HEK293 (cell line): ENCODE data around the gene YWHAQ.

Experiments used
- CTCF ChIA-PET: fragments of 350-600 bp; formaldehyde crosslinking; extraction: SDS; loops from one replicate; lab custom pipeline; 2021; ENCODE audit warnings: antibody characterized with exemption; lab: Yijun Ruan, JAX
- POLR2A ChIA-PET: fragments of 300-600 bp; formaldehyde crosslinking; extraction: SDS; loops from one replicate; lab custom pipeline; 2020; ENCODE audit warnings: antibody characterized with exemption, inconsistent platforms; lab: Yijun Ruan, JAX
- H3K27ac ChIP-seq: fragments of 200-500 bp; sonication (Bioruptor generic); 2 replicates; pipeline ENCODE4 v1.5.1; 2014; ENCODE audit warnings: low read depth, low read length, control low read depth, inconsistent platforms; ENCODE audit errors: extremely low read depth
- H3K36me3 ChIP-seq, 2 experiments: fragments of 200-500 bp in 1 of 2; sonication (Bioruptor generic) in 1 of 2; 1 replicate in 1 of 2; 2 replicates in 1 of 2; pipeline ENCODE4 v1.5.1; 2014 to 2017; ENCODE audit warnings: inconsistent platforms in 2 of 2, low read length in 2 of 2; ENCODE audit not compliant: control insufficient read depth in 2 of 2, insufficient read depth in 1 of 2
- H3K4me1 ChIP-seq: fragments of 200-500 bp; sonication (Bioruptor generic); 2 replicates; pipeline ENCODE4 v1.5.1; 2014; ENCODE audit warnings: mild to moderate bottlenecking, low read length, inconsistent platforms; ENCODE audit not compliant: control insufficient read depth, insufficient read depth
- H3K4me3 ChIP-seq: 2 replicates; pipeline ENCODE4 v1.5.1; 2011; ENCODE audit warnings: low read depth, mild to moderate bottlenecking, control low read depth, low read length, moderate library complexity
- H3K9me3 ChIP-seq: fragments of 200-500 bp; sonication (Bioruptor generic); 2 replicates; pipeline ENCODE4 v1.5.1; 2014; ENCODE audit warnings: low read depth, low read length, inconsistent platforms; ENCODE audit not compliant: control insufficient read depth, insufficient read depth
- GFI1B ChIP-seq: fragments of 450-650 bp; formaldehyde crosslinking; IDR thresholded peaks from 2 replicates; pipeline ENCODE4 v1.5.1; 2016; ENCODE audit warnings: missing biosample characterization, missing genetic modification characterization
- GLI4 ChIP-seq: fragments of 450-650 bp; formaldehyde crosslinking; IDR thresholded peaks from 2 replicates; pipeline ENCODE4 v1.5.1; 2016; ENCODE audit warnings: missing biosample characterization, missing genetic modification characterization
- KLF9 ChIP-seq: fragments of 450-650 bp; formaldehyde crosslinking; IDR thresholded peaks from 2 replicates; pipeline ENCODE4 v1.5.1; 2016; ENCODE audit warnings: missing biosample characterization, missing genetic modification characterization, low read depth
- PRDM6 ChIP-seq: fragments of 450-650 bp; formaldehyde crosslinking; IDR thresholded peaks from 2 replicates; pipeline ENCODE4 v1.5.1; 2017; ENCODE audit warnings: missing biosample characterization, missing genetic modification characterization
- SCRT2 ChIP-seq: fragments of 450-650 bp; formaldehyde crosslinking; IDR thresholded peaks from 2 replicates; pipeline ENCODE4 v1.5.1; 2016; ENCODE audit warnings: missing biosample characterization, missing genetic modification characterization
- ZNF148 ChIP-seq: fragments of 450-650 bp; formaldehyde crosslinking; IDR thresholded peaks from 2 replicates; pipeline ENCODE4 v1.5.0; 2017; ENCODE audit warnings: missing biosample characterization, missing genetic modification characterization, borderline replicate concordance
- ZNF157 ChIP-seq: fragments of 450-650 bp; formaldehyde crosslinking; IDR thresholded peaks from 2 replicates; pipeline ENCODE4 v1.5.1; 2016; ENCODE audit warnings: missing biosample characterization, missing genetic modification characterization
- ZNF16 ChIP-seq: fragments of 450-650 bp; formaldehyde crosslinking; IDR thresholded peaks from 2 replicates; pipeline ENCODE4 v1.5.1; 2016; ENCODE audit warnings: low read depth, missing biosample characterization, missing genetic modification characterization
- ZNF214 ChIP-seq: fragments of 450-650 bp; formaldehyde crosslinking; IDR thresholded peaks from 2 replicates; pipeline ENCODE4 v1.5.1; 2017; ENCODE audit warnings: missing biosample characterization, mild to moderate bottlenecking, missing genetic modification characterization, borderline replicate concordance
- ZNF341 ChIP-seq: fragments of 450-650 bp; formaldehyde crosslinking; IDR thresholded peaks from 2 replicates; pipeline ENCODE4; 2016; ENCODE audit warnings: low read depth, missing biosample characterization, missing genetic modification characterization
- ZNF37A ChIP-seq: fragments of 450-650 bp; IDR thresholded peaks from 2 replicates; pipeline ENCODE4 v1.5.1; 2018; ENCODE audit warnings: missing biosample characterization, missing genetic modification characterization
- ZNF48 ChIP-seq: fragments of 450-650 bp; formaldehyde crosslinking; IDR thresholded peaks from 2 replicates; pipeline ENCODE4 v1.5.1; 2016; ENCODE audit warnings: missing biosample characterization, missing genetic modification characterization
- ZNF501 ChIP-seq: fragments of 450-650 bp; formaldehyde crosslinking; IDR thresholded peaks from 2 replicates; pipeline ENCODE4 v1.5.1; 2016; ENCODE audit warnings: missing biosample characterization, missing genetic modification characterization
- ZNF560 ChIP-seq: fragments of 450-650 bp; formaldehyde crosslinking; IDR thresholded peaks from 2 replicates; pipeline ENCODE4 v1.5.1; 2017; ENCODE audit warnings: missing biosample characterization, missing genetic modification characterization, borderline replicate concordance
- ZNF571 ChIP-seq: fragments of 450-650 bp; formaldehyde crosslinking; IDR thresholded peaks from 2 replicates; pipeline ENCODE4 v1.5.0; 2017; ENCODE audit warnings: missing biosample characterization, missing genetic modification characterization
- ZNF624 ChIP-seq: fragments of 450-650 bp; formaldehyde crosslinking; IDR thresholded peaks from 2 replicates; pipeline ENCODE4 v1.5.1; 2017; ENCODE audit warnings: missing biosample characterization, missing genetic modification characterization
- ZNF629 ChIP-seq: fragments of 450-650 bp; formaldehyde crosslinking; IDR thresholded peaks from 2 replicates; pipeline ENCODE4 v1.5.1; 2017; ENCODE audit warnings: missing biosample characterization, missing genetic modification characterization
- ZNF664 ChIP-seq: fragments of 450-650 bp; formaldehyde crosslinking; IDR thresholded peaks from 2 replicates; pipeline ENCODE4 v1.5.1; 2016; ENCODE audit warnings: missing biosample characterization, missing genetic modification characterization
- ZNF76 ChIP-seq: fragments of 450-650 bp; formaldehyde crosslinking; IDR thresholded peaks from 2 replicates; pipeline ENCODE4; 2016; ENCODE audit warnings: low read depth, missing biosample characterization, missing genetic modification characterization, borderline replicate concordance
- ZNF777 ChIP-seq: fragments of 450-650 bp; formaldehyde crosslinking; IDR thresholded peaks from 2 replicates; pipeline ENCODE4 v1.5.1; 2017; ENCODE audit warnings: missing biosample characterization, missing genetic modification characterization, borderline replicate concordance
- ZNF830 ChIP-seq: fragments of 450-650 bp; IDR thresholded peaks from 2 replicates; pipeline ENCODE4 v1.5.0; 2018; ENCODE audit warnings: missing biosample characterization, missing genetic modification characterization, low read depth, mild to moderate bottlenecking, moderate library complexity
- ZNF843 ChIP-seq: fragments of 450-650 bp; formaldehyde crosslinking; IDR thresholded peaks from 2 replicates; pipeline ENCODE4 v1.5.1; 2016; ENCODE audit warnings: missing biosample characterization, missing genetic modification characterization
- ZXDB ChIP-seq: fragments of 450-650 bp; formaldehyde crosslinking; IDR thresholded peaks from 2 replicates; pipeline ENCODE4 v1.5.1; 2016; ENCODE audit warnings: missing biosample characterization, missing genetic modification characterization
- TF ChIP-seq, protein P1 (sequence below): fragments of 450-650 bp; formaldehyde crosslinking; IDR thresholded peaks from 2 replicates; pipeline ENCODE4 v1.5.1; 2016; ENCODE audit warnings: missing biosample characterization, missing genetic modification characterization
- TF ChIP-seq, protein P2 (sequence below): fragments of 450-650 bp; formaldehyde crosslinking; IDR thresholded peaks from 2 replicates; pipeline ENCODE4 v1.5.1; 2017; ENCODE audit warnings: missing biosample characterization, missing genetic modification characterization

The YWHAQ gene

GRCh38 chr2:9630736-9631552 is at the start of gene YWHAQ:
YWHAQ (minus strand) TSS chr2:9630997; CDS start chr2:9630452, 545 bp downstream.
- ChIA-PET CTCF (interaction anchor here (0.8 to 2.3 kb wide), 2 partner anchors 72 to 139 kb away, joined by 4 to 6 read pairs; no protein-coding TSS in a partner anchor), POLR2A (interaction anchor here (0.5 to 2.7 kb wide), 50 partner anchors 8 to 1096 kb away, joined by 3 to 58 read pairs (median 4); partner anchors contain the start of genes ADAM17 and TAF1B)
- no peaks in the 10 kb centered on the region for H3K9me3 ChIP-seq
- peak within 1 kb of the TSS; percentile 72 for H3K4me3 ChIP-seq
- peak within 1 kb of the TSS; percentile 95 for H3K27ac ChIP-seq
- peaks cover 0 to 39% of the 10 kb centered on the region in 2 experiments for H3K36me3 ChIP-seq
- 0 out of 2 replicates have a peak, but pooled peaks cover 4% of the 10 kb centered on the region for H3K4me1 ChIP-seq
- TF ChIP-seq ZNF157 (tag by site-specific recombination) (no peak), ZNF501 (tag by site-specific recombination) (no peak), GLI4 (tag by site-specific recombination) (no peak), KLF9 (tag by site-specific recombination) (peak; percentile 93), ZNF571 (tag by site-specific recombination) (no peak), ZNF37A (tag by site-specific recombination) (0 out of 2 replicates have a peak, but pooled peaks have one; percentile 48), ZNF48 (no peak), ZNF664 (tag by site-specific recombination) (no peak), ZNF560 (tag by site-specific recombination) (no peak), ZNF16 (tag by site-specific recombination) (no peak), ZNF629 (tag by site-specific recombination) (peak; percentile 58), ZNF76 (tag by site-specific recombination) (no peak; the same call in 1 of the 2 replicates), ZNF777 (tag by site-specific recombination) (no peak), PRDM6 (tag by site-specific recombination) (no peak), ZNF214 (tag by site-specific recombination) (no peak), ZNF148 (no peak), ZXDB (tag by site-specific recombination) (peak; percentile 100), ZNF843 (tag by site-specific recombination) (0 out of 2 replicates have a peak, but pooled peaks have one; percentile 35), SCRT2 (tag by site-specific recombination) (no peak), ZNF830 (tag by site-specific recombination) (no peak), GFI1B (tag by site-specific recombination) (no peak), ZNF624 (tag by site-specific recombination) (no peak), ZNF341 (tag by site-specific recombination) (peak; percentile 98)
- TF ChIP-seq, protein P1, sequence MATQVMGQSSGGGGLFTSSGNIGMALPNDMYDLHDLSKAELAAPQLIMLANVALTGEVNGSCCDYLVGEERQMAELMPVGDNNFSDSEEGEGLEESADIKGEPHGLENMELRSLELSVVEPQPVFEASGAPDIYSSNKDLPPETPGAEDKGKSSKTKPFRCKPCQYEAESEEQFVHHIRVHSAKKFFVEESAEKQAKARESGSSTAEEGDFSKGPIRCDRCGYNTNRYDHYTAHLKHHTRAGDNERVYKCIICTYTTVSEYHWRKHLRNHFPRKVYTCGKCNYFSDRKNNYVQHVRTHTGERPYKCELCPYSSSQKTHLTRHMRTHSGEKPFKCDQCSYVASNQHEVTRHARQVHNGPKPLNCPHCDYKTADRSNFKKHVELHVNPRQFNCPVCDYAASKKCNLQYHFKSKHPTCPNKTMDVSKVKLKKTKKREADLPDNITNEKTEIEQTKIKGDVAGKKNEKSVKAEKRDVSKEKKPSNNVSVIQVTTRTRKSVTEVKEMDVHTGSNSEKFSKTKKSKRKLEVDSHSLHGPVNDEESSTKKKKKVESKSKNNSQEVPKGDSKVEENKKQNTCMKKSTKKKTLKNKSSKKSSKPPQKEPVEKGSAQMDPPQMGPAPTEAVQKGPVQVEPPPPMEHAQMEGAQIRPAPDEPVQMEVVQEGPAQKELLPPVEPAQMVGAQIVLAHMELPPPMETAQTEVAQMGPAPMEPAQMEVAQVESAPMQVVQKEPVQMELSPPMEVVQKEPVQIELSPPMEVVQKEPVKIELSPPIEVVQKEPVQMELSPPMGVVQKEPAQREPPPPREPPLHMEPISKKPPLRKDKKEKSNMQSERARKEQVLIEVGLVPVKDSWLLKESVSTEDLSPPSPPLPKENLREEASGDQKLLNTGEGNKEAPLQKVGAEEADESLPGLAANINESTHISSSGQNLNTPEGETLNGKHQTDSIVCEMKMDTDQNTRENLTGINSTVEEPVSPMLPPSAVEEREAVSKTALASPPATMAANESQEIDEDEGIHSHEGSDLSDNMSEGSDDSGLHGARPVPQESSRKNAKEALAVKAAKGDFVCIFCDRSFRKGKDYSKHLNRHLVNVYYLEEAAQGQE (tag by site-specific recombination), result no peak
- TF ChIP-seq, protein P2, sequence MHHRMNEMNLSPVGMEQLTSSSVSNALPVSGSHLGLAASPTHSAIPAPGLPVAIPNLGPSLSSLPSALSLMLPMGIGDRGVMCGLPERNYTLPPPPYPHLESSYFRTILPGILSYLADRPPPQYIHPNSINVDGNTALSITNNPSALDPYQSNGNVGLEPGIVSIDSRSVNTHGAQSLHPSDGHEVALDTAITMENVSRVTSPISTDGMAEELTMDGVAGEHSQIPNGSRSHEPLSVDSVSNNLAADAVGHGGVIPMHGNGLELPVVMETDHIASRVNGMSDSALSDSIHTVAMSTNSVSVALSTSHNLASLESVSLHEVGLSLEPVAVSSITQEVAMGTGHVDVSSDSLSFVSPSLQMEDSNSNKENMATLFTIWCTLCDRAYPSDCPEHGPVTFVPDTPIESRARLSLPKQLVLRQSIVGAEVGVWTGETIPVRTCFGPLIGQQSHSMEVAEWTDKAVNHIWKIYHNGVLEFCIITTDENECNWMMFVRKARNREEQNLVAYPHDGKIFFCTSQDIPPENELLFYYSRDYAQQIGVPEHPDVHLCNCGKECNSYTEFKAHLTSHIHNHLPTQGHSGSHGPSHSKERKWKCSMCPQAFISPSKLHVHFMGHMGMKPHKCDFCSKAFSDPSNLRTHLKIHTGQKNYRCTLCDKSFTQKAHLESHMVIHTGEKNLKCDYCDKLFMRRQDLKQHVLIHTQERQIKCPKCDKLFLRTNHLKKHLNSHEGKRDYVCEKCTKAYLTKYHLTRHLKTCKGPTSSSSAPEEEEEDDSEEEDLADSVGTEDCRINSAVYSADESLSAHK (tag by site-specific recombination), result no peak
